Astrocyte (in vitro differentiated cells and primary cell): Measurements from ENCODE around the gene USP22. TPM values are rescaled to one million over a fixed set of nuclear protein-coding genes. Genes with fewer than 3 reads are reported as not detected.

ENCODE experiments used
- DNase-seq: peaks from one replicate; pipeline ENCODE4 v3.0.0-alpha.2; 2010; ENCODE audit warnings: low read depth
- FAIRE-seq: peaks from 2 replicates; lab custom pipeline; 2011; peaks lifted over from hg19 to GRCh38; lab: Jason Lieb, UNC
- H2AFZ ChIP-seq: 2 replicates; pipeline ENCODE4 v1.6.0; 2012; ENCODE audit warnings: low read depth, low read length, inconsistent platforms
- H3K27ac ChIP-seq: 2 replicates; pipeline ENCODE4 v1.5.1; 2011; ENCODE audit warnings: low read depth, low read length, inconsistent platforms
- H3K27me3 ChIP-seq: 2 replicates; pipeline ENCODE4 v1.6.0; 2011; ENCODE audit warnings: low read length, inconsistent platforms; ENCODE audit not compliant: insufficient read depth
- H3K36me3 ChIP-seq: 2 replicates; pipeline ENCODE4 v1.5.1; 2011; ENCODE audit warnings: low read length, inconsistent platforms; ENCODE audit not compliant: insufficient read depth
- H3K4me1 ChIP-seq: 2 replicates; pipeline ENCODE4 v1.5.1; 2011; ENCODE audit warnings: low read length, inconsistent platforms; ENCODE audit not compliant: insufficient read depth
- H3K4me2 ChIP-seq: 2 replicates; pipeline ENCODE4 v1.6.0; 2012; ENCODE audit warnings: low read length, inconsistent platforms
- H3K4me3 ChIP-seq: 2 replicates; pipeline ENCODE4 v1.5.1; 2011; ENCODE audit warnings: low read depth, mild to moderate bottlenecking, low read length, inconsistent platforms; ENCODE audit not compliant: insufficient read depth
- H3K79me2 ChIP-seq: 2 replicates; pipeline ENCODE4 v1.6.0; 2012; ENCODE audit warnings: mild to moderate bottlenecking, low read length, inconsistent platforms; ENCODE audit not compliant: insufficient read depth
- H3K9ac ChIP-seq: 2 replicates; pipeline ENCODE4 v1.6.0; 2012; ENCODE audit warnings: mild to moderate bottlenecking, low read length, inconsistent platforms
- H3K9me3 ChIP-seq: 2 replicates; pipeline ENCODE4 v1.5.1; 2012; ENCODE audit warnings: low read depth, mild to moderate bottlenecking, low read length, inconsistent platforms; ENCODE audit not compliant: insufficient read depth
- H4K20me1 ChIP-seq: 2 replicates; pipeline ENCODE4 v1.6.0; 2012; ENCODE audit warnings: low read length, inconsistent platforms; ENCODE audit not compliant: insufficient read depth
- H3K27ac Mint-ChIP-seq: one replicate; pipeline ENCODE4 v1.8.0; 2021; ENCODE audit warnings: mild to moderate bottlenecking, mixed read lengths; ENCODE audit not compliant: unreplicated experiment
- H3K27me3 Mint-ChIP-seq: one replicate; pipeline ENCODE4 v1.8.0; 2021; ENCODE audit warnings: low read depth, mixed read lengths; ENCODE audit not compliant: unreplicated experiment
- H3K36me3 Mint-ChIP-seq: one replicate; pipeline ENCODE4 v1.8.0; 2021; ENCODE audit warnings: low read depth, mixed read lengths; ENCODE audit not compliant: unreplicated experiment
- H3K4me1 Mint-ChIP-seq: one replicate; pipeline ENCODE4 v1.8.0; 2021; ENCODE audit warnings: low read depth, mixed read lengths; ENCODE audit not compliant: unreplicated experiment
- H3K4me3 Mint-ChIP-seq: one replicate; pipeline ENCODE4 v1.8.0; 2021; ENCODE audit warnings: mild to moderate bottlenecking, moderate library complexity, mixed read lengths; ENCODE audit not compliant: unreplicated experiment
- H3K9me3 Mint-ChIP-seq: one replicate; pipeline ENCODE4 v1.8.0; 2021; ENCODE audit warnings: mild to moderate bottlenecking, mixed read lengths; ENCODE audit not compliant: unreplicated experiment
- CTCF ChIP-seq: IDR thresholded peaks from 2 replicates; pipeline ENCODE4 v1.5.1; 2011; ENCODE audit warnings: low read depth, mild to moderate bottlenecking, inconsistent platforms, low read length, moderate library complexity; ENCODE audit not compliant: insufficient read depth
- EZH2 ChIP-seq: IDR thresholded peaks from 2 replicates; pipeline ENCODE4 v1.6.1; 2012; ENCODE audit warnings: mild to moderate bottlenecking, low read length, inconsistent platforms; ENCODE audit not compliant: insufficient read depth
- total RNA-seq: library from RNA; stranded (reverse); gene quantifications from 2 replicates; pipeline ENCODE4 v1.2.1, GENCODE V29; 2021

USP22 gene
- total RNA-seq, 1 donor from 2014 or later: 266 TPM

GRCh38 chr17:21072745-21073197 lies 30.0 kb upstream of the USP22 start:
- Histone ChIP-seq H3K27ac (no peak overlapping the region), H3K36me3 (no peaks in the 10 kb centered on the region), H3K4me3 (no peak overlapping the region), H3K79me2 (no peaks in the 10 kb centered on the region), H4K20me1 (no peaks in the 10 kb centered on the region), H3K9ac (no peak overlapping the region), H2AFZ (no peak overlapping the region), H3K4me2 (no peak overlapping the region), H3K27me3 (no peaks in the 10 kb centered on the region), H3K9me3 (no peaks in the 10 kb centered on the region), H3K4me1 (peaks cover 12% of the 10 kb centered on the region)
- DNase-seq: no peak
- no peak for FAIRE-seq
- TF ChIP-seq CTCF (no peak), EZH2 (no peak)
- no peaks in the 10 kb centered on the region for H3K36me3 Mint-ChIP-seq
- H3K9me3 Mint-ChIP-seq: peaks cover 4% of the 10 kb centered on the region
- H3K27ac Mint-ChIP-seq: no peak overlapping the region
- peaks cover under 1% of the 10 kb centered on the region for H3K27me3 Mint-ChIP-seq
- H3K4me3 Mint-ChIP-seq: no peak overlapping the region
- peaks cover 10% of the 10 kb centered on the region for H3K4me1 Mint-ChIP-seq

GRCh38 chr17:21066394-21066793 lies 23.6 kb upstream of the USP22 start:
- no peaks in the 10 kb centered on the region for H4K20me1 ChIP-seq
- H3K27ac ChIP-seq: no peak overlapping the region
- no peaks in the 10 kb centered on the region for H3K27me3 Mint-ChIP-seq
- H3K4me3 Mint-ChIP-seq: no peak overlapping the region
- no peaks in the 10 kb centered on the region for H3K4me1 ChIP-seq
- H3K79me2 ChIP-seq: no peaks in the 10 kb centered on the region
- no peaks in the 10 kb centered on the region for H3K27me3 ChIP-seq
- H3K4me1 Mint-ChIP-seq: peaks cover 4% of the 10 kb centered on the region
- no peaks in the 10 kb centered on the region for H3K36me3 ChIP-seq
- no peak overlapping the region for H3K27ac Mint-ChIP-seq
- H2AFZ ChIP-seq: no peak overlapping the region
- TF ChIP-seq EZH2: no peak
- no peak for TF ChIP-seq CTCF
- H3K9me3 ChIP-seq: no peaks in the 10 kb centered on the region
- peaks cover 8% of the 10 kb centered on the region for H3K9me3 Mint-ChIP-seq
- no peak overlapping the region for H3K9ac ChIP-seq
- H3K4me3 ChIP-seq: no peak overlapping the region
- no peak for FAIRE-seq
- H3K36me3 Mint-ChIP-seq: peaks cover 3% of the 10 kb centered on the region
- DNase-seq: no peak
- H3K4me2 ChIP-seq: no peak overlapping the region

- no peak overlapping the region for H3K27ac Mint-ChIP-seq
- Histone ChIP-seq H3K79me2 (no peaks in the 10 kb centered on the region), H3K9me3 (no peaks in the 10 kb centered on the region), H3K4me2 (no peak overlapping the region), H2AFZ (no peak overlapping the region), H3K9ac (no peak overlapping the region), H3K4me1 (no peaks in the 10 kb centered on the region), H3K27me3 (no peaks in the 10 kb centered on the region), H4K20me1 (no peaks in the 10 kb centered on the region), H3K27ac (no peak overlapping the region), H3K36me3 (no peaks in the 10 kb centered on the region), H3K4me3 (no peak overlapping the region)
- H3K4me3 Mint-ChIP-seq: no peak overlapping the region
- no peak for DNase-seq
- TF ChIP-seq EZH2: no peak
- TF ChIP-seq CTCF: no peak
- H3K27me3 Mint-ChIP-seq: no peaks in the 10 kb centered on the region
- H3K4me1 Mint-ChIP-seq: peaks cover 11% of the 10 kb centered on the region
- H3K36me3 Mint-ChIP-seq: peaks cover 3% of the 10 kb centered on the region
- FAIRE-seq: no peak
- peaks cover 8% of the 10 kb centered on the region for H3K9me3 Mint-ChIP-seq
Observed at GRCh38 chr17:21061971-21062526, 19.2 kb upstream of the USP22 start.
